ENCODE data around the gene TMEM145.
"Not testable (repeated sequence)": the region's sequence is repeated elsewhere in the genome, so short reads cannot be mapped to it uniquely, and the experiment has no call there.

The TMEM145 gene

GRCh38 chr19:42316223-42317211, 3.4 kb downstream of the TMEM145 start:
- DNase-seq: no peak

- no peak for DNase-seq
These were observed 4.4 kb downstream of the TMEM145 start for GRCh38 chr19:42317535-42317934.

GRCh38 chr19:42322305-42322704, 9.2 kb downstream of the TMEM145 start:
- DNase-seq: no peak

- DNase-seq: no peak
These were observed 10.4 kb downstream of the TMEM145 start for GRCh38 chr19:42323473-42323851.

GRCh38 chr19:42323852-42324654, 10.9 kb downstream of the TMEM145 start:
- no peak for DNase-seq

- DNase-seq: no peak
These were observed 11.7 kb downstream of the TMEM145 start for GRCh38 chr19:42324655-42325307.

- DNase-seq: peak; percentile 97
These were observed 12.3 kb downstream of the TMEM145 start, which contains the start of gene MEGF8 for GRCh38 chr19:42325308-42325895. Gene MEGF8, plus strand, starts transcription at chr19:42325635. Its CDS starts 609 bp downstream, at chr19:42326244.

- peak; percentile 17 for DNase-seq
These were observed 13.0 kb downstream of the TMEM145 start for GRCh38 chr19:42325896-42326771.

- DNase-seq: no peak
These were observed 13.9 kb downstream of the TMEM145 start for GRCh38 chr19:42326969-42327368.

- DNase-seq: no peak
These were observed 14.3 kb downstream of the TMEM145 start for GRCh38 chr19:42327381-42327780.

- no peak for DNase-seq
These were observed 15.0 kb downstream of the TMEM145 start for GRCh38 chr19:42328106-42328505.

GRCh38 chr19:42328854-42329253, 15.7 kb downstream of the TMEM145 start:
- DNase-seq: no peak

GRCh38 chr19:42330241-42330711, 17.2 kb downstream of the TMEM145 start:
- DNase-seq: no peak

- DNase-seq: not testable (repeated sequence)
These were observed 18.2 kb downstream of the TMEM145 start for GRCh38 chr19:42331333-42331732.

- no peak for DNase-seq
These were observed 18.9 kb downstream of the TMEM145 start for GRCh38 chr19:42332059-42332458.

- no peak for DNase-seq
These were observed 19.9 kb downstream of the TMEM145 start for GRCh38 chr19:42333018-42333417.

GRCh38 chr19:42333975-42334696, 21.0 kb downstream of the TMEM145 start:
- no peak for DNase-seq

- DNase-seq: no peak
These were observed 21.7 kb downstream of the TMEM145 start for GRCh38 chr19:42334697-42335373.

GRCh38 chr19:42335374-42335936, 22.3 kb downstream of the TMEM145 start:
- DNase-seq: no peak

- DNase-seq: no peak
These were observed 22.9 kb downstream of the TMEM145 start for GRCh38 chr19:42335971-42336370.
